Hypothalamus (tissue), 51 donors: ENCODE results near the gene DMXL1.
"Not testable (repeated sequence)": the region's sequence is repeated elsewhere in the genome, so short reads cannot be mapped to it uniquely, and the experiment has no call there.

Experiments used
- DNase-seq, 51 donors: peaks; one replicate each; lab custom pipeline; 2025; lab: John Stamatoyannopoulos, UW

Gene DMXL1

DNA sequence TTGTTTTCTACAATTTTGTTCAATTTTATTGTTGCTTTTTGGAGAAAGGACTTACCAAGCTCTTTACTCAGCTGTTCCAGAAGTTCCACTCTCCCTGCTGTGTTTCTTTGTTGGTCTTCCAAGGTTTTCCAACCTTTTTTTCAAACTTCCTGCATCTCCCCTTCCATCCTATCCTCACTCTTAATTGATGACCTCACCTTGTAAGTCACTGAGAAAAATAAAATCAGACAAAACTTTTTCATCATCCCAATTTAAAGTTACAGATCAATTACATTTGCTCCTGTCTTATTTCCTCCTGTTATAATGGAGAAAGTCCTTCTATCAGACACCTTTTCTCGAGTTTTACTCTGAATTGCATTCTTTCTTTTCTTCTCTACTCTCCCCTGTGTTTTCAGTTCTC is 121.1 kb downstream of the DMXL1 start:
- DNase-seq: no peak

DNA sequence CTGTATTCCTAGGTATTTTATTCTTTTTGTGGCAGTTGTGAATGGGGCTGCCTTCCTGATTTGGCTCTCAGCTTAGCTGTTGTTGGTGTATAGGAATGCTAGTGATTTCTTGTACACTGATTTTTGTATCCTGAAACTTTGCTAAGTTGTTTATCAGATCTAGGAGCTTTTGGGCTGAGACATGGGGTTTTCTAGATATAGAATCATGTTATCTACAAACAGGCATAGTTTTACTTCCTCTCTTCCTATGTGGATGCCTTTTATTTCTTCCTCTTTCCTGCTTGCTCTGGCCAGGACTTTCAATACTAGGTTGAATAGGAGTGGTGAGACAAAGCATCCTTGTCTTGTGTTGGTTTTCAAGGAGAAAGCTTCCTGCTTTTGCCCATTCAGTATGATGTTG is 129.9 kb downstream of the DMXL1 start:
- no peak for DNase-seq

DNA sequence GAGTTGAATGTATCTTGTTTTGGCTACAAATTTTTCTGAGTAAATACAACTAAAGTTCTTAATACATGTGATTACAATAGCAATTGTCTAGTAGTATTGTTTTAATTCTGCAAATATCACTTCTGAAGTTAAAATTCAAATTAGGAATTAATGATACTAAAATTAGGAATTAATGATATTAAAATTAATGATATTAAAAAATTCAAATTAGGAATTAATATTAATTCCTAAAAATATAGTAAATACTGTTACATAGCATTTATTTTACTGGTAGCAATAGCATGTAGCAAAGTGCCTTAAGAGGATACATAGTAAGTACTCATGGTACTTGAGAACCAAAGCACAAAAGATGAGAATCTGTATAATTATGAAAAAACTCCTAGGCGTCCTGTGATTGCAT is 136.2 kb downstream of the DMXL1 start:
- DNase-seq: no peak

DNA sequence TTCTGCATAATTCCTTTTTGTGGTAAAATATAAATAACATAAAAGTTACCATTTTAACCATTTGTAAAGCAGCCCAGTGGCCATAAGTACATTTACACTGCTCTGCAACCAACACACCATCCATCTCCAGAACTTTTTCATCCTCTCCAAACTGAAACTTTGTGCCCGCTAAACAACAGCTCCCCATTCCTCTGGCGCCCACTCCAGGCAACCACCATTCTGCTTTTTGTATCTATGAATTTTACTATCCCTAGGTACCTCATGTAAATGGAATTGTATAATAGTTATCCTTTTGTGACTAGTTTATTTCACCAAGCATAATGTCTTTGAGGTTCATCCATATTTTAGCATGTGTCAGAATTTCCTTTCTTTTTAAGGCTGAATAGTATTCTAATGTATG is 141.1 kb downstream of the DMXL1 start:
- no peak for DNase-seq

DNA sequence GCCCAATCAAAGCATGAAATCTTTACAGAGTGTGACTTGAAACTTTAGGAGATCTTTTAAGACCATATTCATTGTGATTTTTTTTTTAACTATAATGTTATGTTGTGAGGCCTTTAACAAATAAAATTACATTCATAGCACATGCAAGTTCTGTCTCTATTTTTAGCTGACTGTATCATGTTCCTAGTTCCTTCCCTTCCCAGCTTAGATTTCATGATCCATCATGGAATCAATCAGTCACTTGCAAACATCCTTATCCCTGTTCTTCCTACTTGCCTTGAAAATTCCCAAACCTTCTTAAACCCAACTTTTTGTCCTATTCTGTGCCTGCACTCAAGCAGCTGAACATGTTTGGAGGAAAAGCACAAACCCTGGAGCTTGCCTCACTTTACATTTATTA is 141.8 kb downstream of the DMXL1 start:
- no peak for DNase-seq

DNA sequence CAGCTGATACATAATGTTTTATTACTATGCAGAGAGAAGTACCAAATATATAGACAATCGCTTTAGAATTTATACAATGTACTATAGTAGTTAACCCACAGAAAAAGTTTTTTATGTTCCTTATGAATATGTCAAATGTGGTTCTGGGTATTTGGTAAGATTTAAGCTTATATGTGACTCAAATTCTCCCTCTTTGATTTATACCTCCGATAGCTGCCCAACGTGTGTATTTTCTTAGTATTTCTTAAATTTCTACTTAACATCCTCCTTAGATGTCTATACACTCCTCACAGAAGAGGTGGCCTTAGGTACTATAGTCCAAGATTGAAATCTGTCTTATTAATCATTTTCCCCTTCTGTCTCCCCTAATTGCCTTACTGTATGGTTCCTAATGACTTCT is 146.3 kb downstream of the DMXL1 start:
- no peak for DNase-seq

DNA sequence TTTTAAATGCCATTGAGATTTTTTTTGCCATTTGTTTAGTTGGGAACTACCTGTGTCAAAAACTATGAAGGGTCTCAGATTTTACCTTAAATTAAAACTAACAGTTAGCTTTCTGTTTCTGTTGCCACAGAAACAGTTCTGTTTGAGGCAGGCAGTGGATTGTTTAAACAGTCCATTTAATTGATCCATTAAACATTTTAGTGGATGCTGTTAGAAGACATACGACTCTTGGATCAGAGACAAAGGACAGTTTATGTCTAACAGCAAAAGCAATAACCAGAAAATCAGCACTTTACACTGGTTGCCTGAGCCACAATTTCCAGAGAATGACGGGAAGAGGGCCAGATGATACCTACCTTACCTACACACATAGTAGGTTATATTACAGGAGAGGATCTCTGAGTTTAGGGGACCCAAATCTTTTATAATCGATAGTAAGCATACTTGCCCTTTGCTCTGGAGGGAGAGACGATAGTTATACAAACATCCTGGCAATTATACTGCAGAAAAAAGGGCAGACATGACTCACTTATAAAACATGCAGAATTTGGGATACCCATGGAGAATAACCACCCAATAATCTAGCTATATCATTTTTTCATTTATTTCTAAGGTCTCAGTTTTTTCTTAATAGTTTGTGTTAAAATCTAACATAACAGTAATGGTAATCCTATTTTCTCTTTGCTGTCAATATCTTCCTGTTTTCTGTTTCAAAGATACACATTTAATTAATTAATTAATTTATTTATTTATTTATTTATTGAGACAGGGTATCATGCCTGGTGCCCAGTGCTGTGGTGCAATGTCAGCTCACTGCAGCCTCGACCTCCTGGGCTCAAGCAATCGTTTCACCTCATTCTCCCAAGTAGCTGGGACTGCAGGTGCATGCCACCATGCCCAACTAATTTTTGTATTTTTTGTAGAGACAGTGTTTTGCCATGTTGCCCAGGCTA is 148.2 kb downstream of the DMXL1 start:
- DNase-seq: no peak

DNA sequence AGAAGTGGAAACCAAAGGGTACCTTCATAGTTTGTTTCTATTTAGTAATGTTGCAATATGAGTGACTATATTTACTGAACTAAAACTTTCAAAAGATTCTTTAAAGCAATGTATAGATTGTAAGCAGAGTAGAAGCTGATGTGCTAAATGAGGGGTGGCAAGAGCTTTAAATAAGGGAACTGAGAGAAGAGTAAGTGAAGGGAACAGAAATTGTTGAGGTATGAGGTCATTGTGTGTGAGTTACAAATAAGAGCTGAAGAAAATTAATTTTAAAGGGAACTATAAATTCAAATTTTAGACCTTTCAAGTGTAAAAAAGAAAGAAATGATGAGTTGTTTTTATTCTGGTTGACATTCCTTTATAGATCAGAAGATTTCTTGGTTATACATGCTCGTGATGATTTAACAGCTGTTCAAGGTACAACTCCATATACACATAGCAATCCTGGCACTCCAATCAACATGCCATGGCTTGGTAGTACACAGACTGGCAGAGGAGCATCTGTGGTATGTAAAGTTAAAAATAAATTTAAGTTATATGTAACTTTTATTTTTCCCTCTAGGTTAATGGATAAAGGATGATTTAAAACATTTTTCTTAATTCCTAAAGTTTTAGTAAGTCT is 149.8 kb downstream of the DMXL1 start:
- DNase-seq: no peak

DNA sequence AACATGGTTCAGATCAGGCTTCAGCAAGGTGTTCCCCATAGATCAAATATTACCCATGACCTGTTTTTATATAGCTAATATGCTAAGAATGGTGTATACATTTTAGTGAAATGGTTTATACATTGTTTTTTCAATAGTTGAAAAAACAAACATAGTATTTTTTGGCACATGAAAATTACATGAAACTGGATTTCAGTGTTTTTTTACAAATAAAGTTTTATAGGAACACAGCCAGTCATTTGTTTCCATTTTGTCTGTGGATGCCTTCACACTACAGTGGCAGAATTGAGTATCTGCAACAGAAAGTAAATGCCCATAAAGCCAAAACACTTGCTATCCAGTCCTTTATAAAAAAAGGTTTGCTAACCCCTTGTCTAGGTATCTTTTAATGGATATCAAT is 150.4 kb downstream of the DMXL1 start:
- DNase-seq: no peak

DNA sequence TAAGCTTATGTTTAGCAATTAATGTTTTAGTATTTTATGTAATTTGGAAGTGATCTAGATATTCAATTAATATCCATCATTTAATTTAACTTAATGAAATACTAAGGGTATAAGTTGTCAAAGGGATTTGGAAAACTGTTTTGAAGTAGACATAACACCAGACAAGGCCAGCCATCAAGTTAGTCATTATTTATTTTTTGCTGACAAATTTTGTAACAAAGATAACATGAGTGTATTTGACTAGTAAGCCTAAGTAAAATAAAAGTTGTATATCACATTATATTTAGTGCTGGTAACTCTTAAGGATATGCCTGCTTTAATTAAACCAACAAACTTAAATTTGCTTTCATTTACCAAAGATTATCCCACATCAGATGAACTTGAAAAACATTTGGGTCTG is 159.1 kb downstream of the DMXL1 start:
- no peak for DNase-seq

DNA sequence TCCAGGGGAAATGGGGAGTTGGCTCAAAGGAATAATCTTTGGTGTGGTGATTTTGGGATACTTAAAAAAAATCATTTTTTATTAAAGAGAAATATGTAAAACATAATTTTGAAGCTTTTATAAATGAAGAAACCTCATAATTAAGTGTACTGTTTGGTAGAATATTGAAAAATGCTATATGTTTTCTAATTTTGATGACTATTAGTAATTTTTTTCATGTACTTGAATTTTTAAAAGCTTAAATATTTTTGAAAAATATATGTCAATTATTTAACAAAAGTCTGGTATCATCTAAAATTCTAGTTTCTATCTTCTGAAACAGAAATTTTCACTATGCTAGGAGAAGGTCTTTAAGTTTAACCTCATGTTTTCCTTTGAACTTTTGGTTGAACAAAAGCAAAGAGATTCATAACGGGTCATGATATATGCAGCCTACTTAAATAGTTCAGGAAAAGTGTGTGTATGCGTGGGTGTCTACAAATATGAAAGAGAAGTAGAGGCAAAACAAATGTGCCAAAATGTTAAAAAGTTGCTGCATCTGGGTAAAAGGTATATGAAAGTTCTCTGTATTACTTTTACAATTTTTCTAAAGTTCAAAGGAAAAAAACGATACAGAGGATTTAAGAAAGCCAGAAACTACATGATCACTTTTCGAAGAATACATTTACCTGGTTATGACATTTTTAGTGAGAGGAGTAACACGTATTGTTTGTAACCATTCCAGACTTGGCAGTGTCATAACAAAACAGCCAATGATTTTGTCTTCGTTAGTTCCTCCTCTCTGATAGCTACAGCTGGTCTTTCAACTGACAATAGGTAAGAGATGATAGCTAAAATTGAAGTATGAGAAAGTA is 167.6 kb downstream of the DMXL1 start:
- no peak for DNase-seq

DNA sequence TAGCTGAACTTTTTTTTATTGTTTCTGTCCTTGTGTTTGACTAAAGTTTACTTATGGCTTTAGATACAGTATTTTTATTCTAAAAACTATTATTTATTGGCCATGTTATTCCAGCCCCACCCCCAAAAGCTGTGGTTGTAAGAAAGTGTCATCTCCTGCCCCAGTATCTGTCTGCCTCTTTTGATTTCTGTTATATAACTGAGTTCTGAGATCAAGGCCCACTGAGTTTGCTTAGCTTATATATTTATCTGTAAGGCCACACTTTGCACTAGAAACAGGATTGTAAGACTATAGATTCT is 168.2 kb downstream of the DMXL1 start:
- no peak for DNase-seq

DNA sequence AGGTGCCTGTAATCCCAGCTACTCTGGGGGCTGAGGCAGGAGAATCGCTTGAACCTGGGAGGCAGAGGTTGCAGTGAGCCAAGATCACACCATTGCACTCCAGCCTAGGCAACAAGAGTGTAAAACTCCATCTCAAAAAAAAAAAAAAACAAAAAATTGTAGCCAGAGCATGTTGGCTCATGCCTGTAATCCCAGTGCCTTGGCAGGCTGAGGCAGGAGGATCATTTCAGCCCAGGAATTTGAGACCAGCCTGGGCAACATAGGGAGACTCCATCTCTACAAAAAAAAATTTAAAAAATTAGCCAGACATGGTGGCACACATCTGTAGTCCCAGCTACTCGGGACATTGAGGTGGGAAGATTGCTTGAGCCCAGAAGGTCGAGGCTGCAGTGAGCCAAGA is 168.9 kb downstream of the DMXL1 start:
- DNase-seq: not testable (repeated sequence)

DNA sequence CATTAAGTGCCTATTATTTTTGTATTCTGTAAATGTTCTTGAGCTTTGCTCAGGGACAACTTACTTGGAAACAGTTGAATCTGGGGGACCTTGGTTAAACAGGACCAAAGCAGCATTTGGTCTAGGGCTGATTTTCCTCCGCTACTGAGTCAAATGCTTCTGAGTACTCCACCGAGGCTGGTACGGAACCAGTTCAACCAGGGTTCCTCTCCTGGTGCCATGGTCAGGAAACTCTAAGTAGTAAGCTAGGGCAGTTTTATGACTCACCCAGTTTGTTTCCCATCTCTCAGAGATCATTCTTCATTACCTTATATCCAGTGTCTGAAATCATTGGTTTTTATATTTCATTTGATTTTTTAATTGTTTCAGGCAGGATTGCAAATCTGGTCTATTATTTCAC is 173.0 kb downstream of the DMXL1 start:
- DNase-seq: no peak

DNA sequence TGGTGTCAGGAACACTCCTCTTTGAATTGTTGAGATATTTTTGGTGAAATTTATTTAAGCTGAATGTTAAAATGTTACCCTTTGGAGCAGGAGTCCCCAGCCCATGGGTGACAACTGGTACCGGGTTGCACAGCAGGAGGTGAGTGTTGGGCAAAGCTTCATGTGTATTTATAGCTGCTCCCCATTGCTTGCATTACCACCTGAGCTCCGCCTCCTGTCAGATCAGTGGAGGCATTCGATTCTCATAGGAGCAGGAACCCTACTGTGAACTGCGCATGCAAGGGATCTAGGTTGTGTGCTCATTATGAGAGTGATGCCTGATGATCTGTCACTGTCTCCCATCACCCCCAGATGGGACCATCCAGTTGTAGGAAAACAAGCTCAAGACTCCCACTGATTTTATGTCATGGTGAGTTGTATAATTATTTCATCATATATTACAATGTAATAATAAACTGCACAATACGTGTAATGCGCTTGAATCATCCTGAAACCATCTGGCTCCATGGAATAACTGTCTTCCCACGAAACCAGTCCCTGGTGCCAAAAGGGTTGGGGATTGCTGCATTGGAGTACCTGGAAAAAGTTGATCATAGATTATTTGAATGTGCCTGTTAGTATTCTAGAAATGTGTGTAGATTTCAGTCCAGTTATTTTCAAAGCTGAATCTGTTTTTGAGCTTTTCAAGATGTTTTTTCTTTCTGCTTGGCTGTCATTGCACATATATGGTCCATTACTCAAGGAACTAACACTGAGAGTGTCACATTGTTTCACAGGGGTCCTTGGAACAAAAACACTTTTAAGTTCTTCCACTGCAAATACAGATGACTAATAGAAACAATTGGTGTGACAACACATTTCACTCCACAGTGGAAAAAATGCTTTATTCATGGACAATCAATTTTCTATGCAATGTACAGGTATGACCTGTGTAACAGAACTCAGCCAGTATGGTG is 180.3 kb downstream of the DMXL1 start:
- DNase-seq: no peak

DNA sequence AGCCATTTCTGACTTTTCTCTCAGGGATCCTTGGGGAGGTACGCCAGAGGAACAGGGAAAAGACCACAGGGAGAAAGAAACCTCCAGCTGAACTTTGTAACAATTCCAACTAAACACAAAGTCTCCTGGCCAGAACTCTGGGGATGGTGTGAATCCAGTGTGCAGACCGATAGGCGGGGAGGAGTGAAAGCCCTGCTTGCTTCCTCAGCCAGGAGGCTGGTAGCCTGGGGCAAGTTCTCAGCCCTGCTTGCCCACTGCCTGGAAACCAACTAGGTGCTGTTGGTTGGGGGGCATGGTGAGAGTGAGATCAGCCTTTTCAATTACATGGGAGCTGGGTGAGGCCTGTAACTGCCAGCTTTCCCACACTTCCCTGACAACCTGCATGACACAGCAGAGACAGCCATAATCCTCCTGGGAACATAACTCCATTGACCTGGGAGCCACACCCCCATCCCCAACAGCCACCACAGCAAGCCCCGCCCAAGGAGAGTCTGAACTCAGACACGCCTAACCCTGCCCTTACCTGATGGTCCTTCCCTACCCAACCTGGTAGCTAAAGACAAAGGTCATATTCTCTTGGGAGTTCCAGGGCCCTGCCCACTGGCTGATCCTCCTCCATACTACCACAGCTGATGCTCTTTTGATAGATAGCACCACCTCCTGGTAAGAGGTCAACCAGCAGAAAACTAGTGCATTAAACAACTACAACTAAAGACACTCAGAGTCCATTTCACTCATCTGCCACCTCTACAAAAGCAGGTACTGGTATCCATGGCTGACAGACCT is 184.9 kb downstream of the DMXL1 start:
- DNase-seq: no peak

DNA sequence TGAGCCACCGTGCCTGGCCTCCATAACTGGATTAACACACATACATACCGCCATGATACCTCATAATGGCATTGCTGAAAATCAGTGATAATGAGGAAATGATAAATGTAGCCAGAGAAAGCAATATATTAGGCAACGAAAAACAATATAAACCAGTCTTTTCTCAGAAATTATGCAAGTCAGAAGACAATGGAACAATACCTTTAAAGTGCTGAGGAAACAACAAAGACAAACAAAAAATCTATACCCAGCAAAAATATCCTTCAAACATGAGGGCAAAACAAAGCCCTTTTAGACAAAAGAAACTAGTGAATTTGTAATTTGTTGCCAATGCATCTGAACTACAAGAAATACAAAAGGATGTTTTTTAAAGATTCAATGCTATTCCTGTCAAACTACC is 186.7 kb downstream of the DMXL1 start:
- no peak for DNase-seq

DNA sequence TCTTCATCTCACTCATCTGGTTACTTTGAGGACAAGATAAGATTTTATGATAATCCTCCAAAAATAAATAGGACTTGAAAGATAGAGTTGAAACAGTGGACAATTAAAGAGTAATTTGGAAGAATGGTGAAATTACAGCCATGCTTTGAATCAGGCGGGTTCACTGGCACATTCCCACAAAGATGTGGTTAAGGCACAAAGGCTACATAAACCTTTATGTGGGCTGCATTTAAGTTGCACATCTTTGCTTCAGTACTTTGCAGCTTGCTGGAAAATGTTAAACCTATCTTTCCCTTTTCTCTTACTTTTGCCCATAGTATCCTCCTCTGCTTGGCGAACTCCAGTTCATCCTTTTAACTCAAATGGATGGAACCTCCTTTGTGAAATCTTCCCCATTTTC is 192.8 kb downstream of the DMXL1 start:
- no peak for DNase-seq

DNA sequence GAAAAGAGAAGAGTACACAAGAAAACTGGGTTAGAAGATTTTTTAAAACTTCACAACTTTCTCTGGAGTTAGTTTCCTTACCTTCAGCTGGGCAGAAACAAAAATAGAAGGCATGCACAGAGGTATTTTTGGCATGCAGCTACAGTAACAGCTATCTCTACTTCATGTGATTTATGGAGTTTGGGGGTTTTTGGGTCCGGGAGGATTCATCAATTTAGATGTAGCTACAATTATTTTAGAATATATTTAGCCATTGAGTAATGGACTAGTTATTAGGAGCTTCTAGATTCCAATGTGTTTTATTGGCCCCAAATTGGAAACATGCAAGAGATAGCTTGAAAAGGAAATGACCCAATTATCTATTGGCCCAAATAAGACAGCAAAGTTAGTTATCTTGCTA is 193.3 kb downstream of the DMXL1 start:
- no peak for DNase-seq

DNA sequence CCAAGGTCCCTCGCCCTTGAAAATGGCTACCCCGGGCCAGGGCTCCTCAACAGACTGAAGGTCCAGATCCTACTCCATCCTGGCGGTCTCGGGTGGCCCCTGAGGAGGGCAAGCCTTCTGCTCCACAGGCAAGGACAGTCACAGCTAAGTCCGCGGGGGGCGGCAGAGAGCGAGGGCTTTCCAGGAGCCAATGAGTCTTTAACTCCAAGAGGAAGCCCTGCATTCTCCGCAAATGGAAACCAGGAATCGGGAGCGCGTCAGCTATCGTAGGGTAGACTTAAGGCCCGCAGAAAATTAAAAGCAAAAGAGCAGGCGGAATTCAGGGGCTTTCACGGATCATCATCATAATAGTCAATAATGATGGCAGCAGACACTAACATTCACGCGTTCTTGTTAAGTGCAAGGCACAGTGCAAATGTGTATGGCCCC is 197.1 kb downstream of the DMXL1 start:
- DNase-seq: peak in 50 of 51 donors; percentile 41 to 93 (median 74)
